GM19468 (cell line): ENCODE results near the gene PTPN11.

ENCODE experiments used
- ATAC-seq: cut with Tn5 transposase; IDR thresholded peaks from one replicate; pipeline ENCODE4 v1.9.1; 2021; ENCODE audit warnings: mild to moderate bottlenecking, moderate library complexity, moderate number of reproducible peaks; ENCODE audit not compliant: unreplicated experiment; ENCODE audit errors: extremely low read depth

PTPN11 gene

GRCh38 chr12:112535637-112536366 is 117.1 kb downstream of the PTPN11 start:
- ATAC-seq, result no peak

DNA sequence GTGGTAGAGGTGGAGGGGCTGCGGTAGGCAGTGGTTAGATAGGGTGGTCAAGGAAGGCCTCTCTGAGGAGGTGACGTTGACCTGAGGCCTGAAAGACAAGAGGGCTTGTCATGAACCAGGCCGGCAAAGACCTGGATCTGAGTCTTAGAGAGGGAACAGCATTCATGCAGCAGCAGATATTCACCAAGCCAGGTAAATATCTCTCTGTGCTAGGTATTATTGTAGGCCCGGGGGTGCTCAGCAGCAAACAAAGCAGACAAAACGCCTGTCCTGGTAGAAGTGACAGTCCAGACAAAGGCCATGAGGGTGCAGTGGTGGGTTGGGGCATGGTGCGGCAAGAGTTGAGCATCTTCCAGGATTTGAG is 117.6 kb downstream of the PTPN11 start:
- ATAC-seq, result no peak

DNA sequence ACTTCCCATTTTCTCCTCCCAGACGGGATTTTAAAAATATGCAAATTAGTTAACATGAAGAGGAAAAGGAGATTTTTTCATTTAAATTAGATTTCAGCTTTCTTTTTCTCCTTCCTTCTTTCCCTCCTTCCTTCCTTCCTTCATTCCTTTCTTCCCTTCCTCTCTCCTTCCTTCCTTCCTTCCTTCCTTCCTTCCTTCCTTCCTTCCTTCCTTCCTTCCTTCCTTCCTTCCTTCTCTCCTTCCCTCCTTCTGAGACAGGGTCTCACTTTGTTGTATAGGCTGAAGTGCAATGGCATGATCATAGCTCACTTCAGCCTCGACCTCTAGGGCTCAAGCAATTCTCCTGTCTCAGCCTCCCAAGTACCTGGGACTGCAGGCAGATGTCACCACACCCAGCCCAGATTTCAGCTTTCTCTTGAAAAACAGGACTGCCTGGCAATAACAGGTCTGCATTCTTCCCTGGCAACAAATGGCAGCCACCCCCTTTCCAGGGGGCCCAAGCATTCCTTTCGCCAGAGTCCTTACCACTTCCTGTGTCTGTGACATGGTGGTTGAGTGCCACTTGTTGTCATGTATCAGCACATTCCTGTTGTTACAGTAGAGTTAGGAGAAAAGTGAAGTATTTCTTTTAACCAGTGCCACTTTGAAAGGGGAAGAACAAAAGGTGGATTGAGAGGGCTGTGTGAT is 119.1 kb downstream of the PTPN11 start:
- ATAC-seq, result no peak

DNA sequence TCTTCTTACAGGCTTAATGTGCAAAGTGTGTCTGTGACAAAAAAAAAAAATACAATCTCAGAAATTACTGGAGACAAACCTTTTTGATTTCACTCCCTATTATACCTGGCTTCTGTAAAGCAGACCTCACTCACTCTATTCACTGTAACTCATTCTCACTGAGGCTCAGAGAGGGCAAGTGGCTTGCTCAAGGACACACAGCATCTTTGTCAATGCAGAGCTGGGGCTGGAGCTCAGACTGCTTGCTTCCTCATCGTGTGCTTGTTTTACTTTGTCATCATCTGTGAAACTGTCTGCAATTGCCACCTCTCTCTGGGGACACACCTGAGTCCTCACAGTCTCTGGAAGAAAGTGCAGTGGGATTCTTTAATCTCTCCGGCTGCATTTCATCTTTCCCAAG is 120.0 kb downstream of the PTPN11 start:
- ATAC-seq, result no peak

GRCh38 chr12:112539221-112539620 is 120.5 kb downstream of the PTPN11 start:
- no peak for ATAC-seq

GRCh38 chr12:112540021-112540420 is 121.3 kb downstream of the PTPN11 start:
- no peak for ATAC-seq

GRCh38 chr12:112543751-112544150 is 125.0 kb downstream of the PTPN11 start:
- ATAC-seq, result no peak

- ATAC-seq, result no peak
Observed at GRCh38 chr12:112546339-112546738, 127.6 kb downstream of the PTPN11 start.

GRCh38 chr12:112546996-112547395 is 128.2 kb downstream of the PTPN11 start:
- ATAC-seq, result no peak

DNA sequence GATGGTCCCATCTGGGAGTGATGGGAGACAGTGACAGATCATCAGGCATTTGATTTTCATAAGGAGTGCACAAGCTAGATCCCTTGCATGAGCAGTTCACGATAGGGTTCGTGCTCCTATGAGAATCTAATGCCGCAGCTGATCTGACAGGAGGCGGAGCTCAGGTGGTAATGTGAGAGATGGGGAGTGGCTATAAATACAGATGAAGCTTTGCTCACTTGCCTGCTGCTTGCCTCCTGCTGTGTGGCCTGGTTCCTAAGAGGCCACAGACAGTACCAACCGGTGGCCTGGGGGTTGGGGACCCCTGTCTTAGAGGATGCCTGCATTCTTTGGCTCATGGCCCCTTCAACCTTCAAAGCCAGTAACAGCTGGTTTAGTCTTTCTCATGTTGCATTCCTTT is 130.3 kb downstream of the PTPN11 start:
- ATAC-seq, result no peak

DNA sequence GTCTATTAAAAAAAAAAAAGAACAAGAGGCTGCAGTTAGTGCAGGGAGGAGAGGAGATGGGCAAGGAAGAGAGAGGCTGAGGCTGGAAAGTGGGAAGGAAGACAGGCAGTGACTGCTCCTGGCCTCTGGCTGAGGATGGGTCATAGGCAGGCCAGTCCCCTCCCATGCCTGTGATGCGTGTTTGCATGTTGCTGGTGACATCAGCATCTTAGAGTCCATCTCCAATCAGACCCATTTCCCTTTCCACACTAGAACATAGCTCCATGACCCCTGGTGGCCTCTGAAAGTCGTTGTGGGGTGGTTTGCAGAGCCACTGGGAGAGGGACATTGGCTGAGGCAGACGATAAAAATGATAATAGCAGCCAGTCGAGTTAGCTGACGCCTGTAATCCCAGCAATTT is 132.9 kb downstream of the PTPN11 start:
- no peak for ATAC-seq

- no peak for ATAC-seq
Observed at GRCh38 chr12:112555621-112556233, 137.0 kb downstream of the PTPN11 start.

GRCh38 chr12:112557951-112558630 is 139.3 kb downstream of the PTPN11 start:
- no peak for ATAC-seq
